Measurements from ENCODE around the gene IL1RAPL1.

IL1RAPL1 gene

GRCh38 chrX:29397506-29397905, 810.3 kb downstream of the IL1RAPL1 start:
- no peak for TF ChIP-seq SIN3A (IDR thresholded peaks at IDR 0.05; ENCODE audit: borderline replicate concordance, insufficient read depth, low read length)
- TF ChIP-seq TAF1 (IDR thresholded peaks at IDR 0.05; ENCODE audit: borderline replicate concordance, insufficient read depth, low read length): no peak
- TF ChIP-seq REST (IDR thresholded peaks at IDR 0.05; ENCODE audit: insufficient read depth in 1 of 2, low read depth in 2 of 2, low read length in 2 of 2): no peak
- no peak for TF ChIP-seq FOXP2 (optimal IDR thresholded peaks at IDR 0.05; ENCODE audit: borderline replicate concordance, extremely low read depth, extremely low read length, insufficient read depth)
- TF ChIP-seq POLR2AphosphoS5 (IDR thresholded peaks at IDR 0.05; ENCODE audit: low read depth, low read length): no peak

GRCh38 chrX:29407357-29407756, 820.1 kb downstream of the IL1RAPL1 start:
- TF ChIP-seq TAF1 (IDR thresholded peaks at IDR 0.05; ENCODE audit: borderline replicate concordance, insufficient read depth, low read length) (no peak), FOXP2 (optimal IDR thresholded peaks at IDR 0.05; ENCODE audit: borderline replicate concordance, extremely low read depth, extremely low read length, insufficient read depth) (no peak), SIN3A (IDR thresholded peaks at IDR 0.05; ENCODE audit: borderline replicate concordance, insufficient read depth, low read length) (no peak), POLR2AphosphoS5 (IDR thresholded peaks at IDR 0.05; ENCODE audit: low read depth, low read length) (no peak), REST (IDR thresholded peaks at IDR 0.05; ENCODE audit: insufficient read depth in 1 of 2, low read depth in 2 of 2, low read length in 2 of 2) (no peak)

GRCh38 chrX:29419774-29420553, 832.7 kb downstream of the IL1RAPL1 start:
- TF ChIP-seq REST (IDR thresholded peaks at IDR 0.05; ENCODE audit: insufficient read depth in 1 of 2, low read depth in 2 of 2, low read length in 2 of 2) (no peak), TAF1 (IDR thresholded peaks at IDR 0.05; ENCODE audit: borderline replicate concordance, insufficient read depth, low read length) (no peak), FOXP2 (optimal IDR thresholded peaks at IDR 0.05; ENCODE audit: borderline replicate concordance, extremely low read depth, extremely low read length, insufficient read depth) (no peak), SIN3A (IDR thresholded peaks at IDR 0.05; ENCODE audit: borderline replicate concordance, insufficient read depth, low read length) (no peak), POLR2AphosphoS5 (IDR thresholded peaks at IDR 0.05; ENCODE audit: low read depth, low read length) (no peak)

- TF ChIP-seq POLR2AphosphoS5 (IDR thresholded peaks at IDR 0.05; ENCODE audit: low read depth, low read length) (no peak), SIN3A (IDR thresholded peaks at IDR 0.05; ENCODE audit: borderline replicate concordance, insufficient read depth, low read length) (no peak), FOXP2 (optimal IDR thresholded peaks at IDR 0.05; ENCODE audit: borderline replicate concordance, extremely low read depth, extremely low read length, insufficient read depth) (no peak), REST (IDR thresholded peaks at IDR 0.05; ENCODE audit: insufficient read depth in 1 of 2, low read depth in 2 of 2, low read length in 2 of 2) (no peak), TAF1 (IDR thresholded peaks at IDR 0.05; ENCODE audit: borderline replicate concordance, insufficient read depth, low read length) (no peak)
These were observed 834.8 kb downstream of the IL1RAPL1 start for GRCh38 chrX:29422034-29422433.

All from PFSK-1 (cell line).